ENCODE data around the gene TMED4.
"Not testable (repeated sequence)": the region's sequence is repeated elsewhere in the genome, so short reads cannot be mapped to it uniquely, and the experiment has no call there.

Gene TMED4

DNA sequence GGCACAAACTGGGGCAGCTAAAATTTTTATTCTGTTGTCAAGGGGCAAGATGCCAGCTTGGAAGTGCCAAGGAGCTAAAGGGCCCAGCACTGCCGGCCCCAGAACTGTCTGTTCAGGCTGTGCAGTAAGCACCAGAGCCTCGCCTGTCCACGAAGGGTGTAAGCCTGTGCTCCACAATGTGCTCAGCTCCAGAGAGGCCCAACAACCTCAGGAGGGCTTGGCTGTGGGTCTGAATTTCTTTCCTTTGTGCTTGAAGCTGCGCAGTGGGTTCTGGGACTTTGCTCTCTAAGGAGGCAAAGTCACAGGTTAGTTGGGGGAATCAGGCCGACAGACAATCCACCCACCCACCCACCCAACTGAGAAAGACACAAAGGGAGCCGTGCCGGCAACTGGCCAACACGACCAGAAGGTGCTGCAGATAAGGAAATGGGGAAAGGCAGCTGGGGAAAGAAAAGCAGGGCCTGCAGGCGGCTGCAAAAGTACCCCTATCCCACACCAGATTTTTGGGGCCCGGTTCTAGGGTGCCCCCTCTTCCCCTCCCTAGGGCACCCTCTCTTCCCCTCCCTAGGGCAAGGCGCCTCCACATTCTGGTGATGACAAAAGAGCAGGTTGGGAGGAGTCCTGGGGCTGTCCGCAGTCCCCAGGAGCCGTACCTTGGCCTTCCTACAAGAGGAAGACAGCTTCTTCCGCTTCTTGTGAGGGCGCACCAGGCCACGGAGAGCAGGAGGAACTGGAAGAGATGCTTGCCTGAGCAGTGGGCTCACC is 16.1 kb downstream of the TMED4 start:
- no peak overlapping the region for H3K4me3 Mint-ChIP-seq
- H3K4me1 Mint-ChIP-seq (ENCODE audit: low read depth) = peaks cover 12% of the 10 kb centered on the region
- H3K36me3 Mint-ChIP-seq = no peaks in the 10 kb centered on the region
- H3K9me3 Mint-ChIP-seq (ENCODE audit: low read depth) = no peaks in the 10 kb centered on the region
- H3K27ac Mint-ChIP-seq = peak overlapping the region; percentile 28
- no peaks in the 10 kb centered on the region for H3K27me3 Mint-ChIP-seq

DNA sequence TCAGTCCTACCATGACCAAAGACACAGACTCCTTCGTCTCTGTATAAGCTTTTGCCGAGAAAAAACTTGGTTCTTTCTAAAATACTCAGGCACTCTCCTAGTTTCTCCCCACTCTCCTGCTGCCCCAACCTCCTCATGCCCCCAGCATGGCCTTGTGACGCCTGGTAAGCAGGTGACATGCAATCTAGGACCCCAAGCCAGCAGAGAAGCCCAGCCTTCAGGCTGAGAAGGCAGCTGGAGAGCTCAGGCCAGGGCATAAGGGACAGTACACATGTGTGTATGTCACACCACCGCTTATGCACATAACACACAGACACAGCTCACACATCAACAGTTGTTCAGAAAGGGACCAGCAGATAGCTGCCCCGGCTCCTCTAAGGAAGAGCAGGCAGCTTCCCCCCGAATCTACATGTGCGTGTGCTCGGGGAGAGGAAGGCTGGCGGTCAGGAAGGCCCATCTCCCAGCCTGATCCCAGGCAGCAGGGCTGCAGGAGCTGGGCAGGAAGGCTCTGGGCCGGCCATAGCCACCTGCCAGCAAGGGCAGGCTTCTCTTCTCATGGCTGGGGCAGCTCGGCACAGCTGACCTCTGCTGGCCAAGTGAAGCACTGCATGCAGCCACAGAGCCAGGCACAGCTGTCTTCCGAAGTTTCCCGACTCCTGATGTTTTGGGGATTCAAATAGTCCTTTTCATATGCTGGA is 16.8 kb downstream of the TMED4 start:
- peaks cover 10% of the 10 kb centered on the region for H3K4me1 Mint-ChIP-seq (ENCODE audit: low read depth)
- no peak overlapping the region for H3K4me3 Mint-ChIP-seq
- H3K27ac Mint-ChIP-seq = peak overlapping the region; percentile 28
- H3K9me3 Mint-ChIP-seq (ENCODE audit: low read depth) = no peaks in the 10 kb centered on the region
- H3K36me3 Mint-ChIP-seq = no peaks in the 10 kb centered on the region
- H3K27me3 Mint-ChIP-seq = no peaks in the 10 kb centered on the region

DNA sequence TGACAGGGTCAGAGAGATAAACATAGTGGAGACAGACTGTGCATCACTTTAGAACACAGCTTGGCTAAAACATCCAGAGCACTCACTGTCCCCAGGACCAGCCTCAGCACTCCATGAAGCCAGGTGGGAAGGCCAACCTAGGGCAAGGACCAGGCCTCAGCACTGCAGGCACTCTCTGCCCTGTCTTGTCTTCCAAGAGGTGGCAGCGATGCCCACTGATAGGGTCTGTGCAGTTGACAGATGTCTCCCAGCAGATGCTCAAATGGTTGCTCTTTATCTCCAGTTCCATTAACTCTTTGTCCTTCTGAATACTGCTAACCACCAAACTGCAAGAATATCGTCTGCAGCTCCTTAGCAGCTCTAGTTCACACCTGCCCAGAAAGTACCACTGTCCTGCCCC is 17.4 kb downstream of the TMED4 start:
- peaks cover 10% of the 10 kb centered on the region for H3K4me1 Mint-ChIP-seq (ENCODE audit: low read depth)
- no peaks in the 10 kb centered on the region for H3K27me3 Mint-ChIP-seq
- H3K4me3 Mint-ChIP-seq = no peak overlapping the region
- no peaks in the 10 kb centered on the region for H3K36me3 Mint-ChIP-seq
- H3K27ac Mint-ChIP-seq = no peak overlapping the region
- no peaks in the 10 kb centered on the region for H3K9me3 Mint-ChIP-seq (ENCODE audit: low read depth)

DNA sequence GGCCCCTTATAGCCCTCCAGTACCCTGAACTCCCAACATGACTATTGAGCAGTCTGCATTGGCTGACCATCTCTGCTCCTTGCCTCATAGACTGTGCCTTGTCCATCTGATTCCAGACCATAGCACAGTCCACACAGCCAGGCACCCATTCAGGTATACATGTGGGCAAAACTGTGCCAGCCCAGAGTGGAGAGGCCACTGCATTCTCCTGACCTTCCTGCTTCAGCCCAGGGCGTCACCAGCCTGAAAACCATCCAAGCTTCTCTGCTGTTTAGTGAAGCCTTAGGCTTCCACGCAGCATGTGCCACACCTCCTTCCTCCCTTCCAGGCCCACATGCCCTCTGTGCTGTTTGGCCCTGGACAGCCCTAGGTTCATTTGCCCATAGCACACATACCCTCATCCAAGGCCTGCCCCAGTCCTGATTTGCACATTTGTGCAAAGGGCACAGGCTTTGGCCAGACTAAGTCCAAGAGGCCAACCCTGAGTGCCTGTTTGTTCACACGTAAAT is 18.8 kb downstream of the TMED4 start:
- Mint-ChIP-seq H3K4me1 (ENCODE audit: low read depth) (peaks cover 8% of the 10 kb centered on the region), H3K4me3 (no peak overlapping the region), H3K27me3 (no peaks in the 10 kb centered on the region), H3K27ac (peak overlapping the region; percentile 52), H3K9me3 (ENCODE audit: low read depth) (no peaks in the 10 kb centered on the region), H3K36me3 (no peaks in the 10 kb centered on the region)

DNA sequence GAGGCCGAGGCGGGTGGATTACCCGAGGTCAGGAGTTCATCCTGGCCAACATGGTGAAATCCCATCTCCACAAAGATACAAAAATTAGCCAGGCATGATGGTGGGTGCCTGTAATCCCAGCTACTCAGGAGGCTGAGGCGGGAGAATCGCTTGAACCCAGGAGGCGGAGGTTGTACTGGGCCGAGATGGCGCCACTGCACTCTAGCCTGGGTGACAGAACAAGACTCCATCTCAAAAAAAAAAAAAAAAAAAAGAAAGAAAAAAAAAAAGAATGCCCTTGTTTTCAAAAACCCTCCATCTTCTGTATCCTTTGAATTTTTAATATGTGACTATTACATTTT is 19.4 kb downstream of the TMED4 start:
- not testable (repeated sequence) for H3K4me1 Mint-ChIP-seq (ENCODE audit: low read depth)

DNA sequence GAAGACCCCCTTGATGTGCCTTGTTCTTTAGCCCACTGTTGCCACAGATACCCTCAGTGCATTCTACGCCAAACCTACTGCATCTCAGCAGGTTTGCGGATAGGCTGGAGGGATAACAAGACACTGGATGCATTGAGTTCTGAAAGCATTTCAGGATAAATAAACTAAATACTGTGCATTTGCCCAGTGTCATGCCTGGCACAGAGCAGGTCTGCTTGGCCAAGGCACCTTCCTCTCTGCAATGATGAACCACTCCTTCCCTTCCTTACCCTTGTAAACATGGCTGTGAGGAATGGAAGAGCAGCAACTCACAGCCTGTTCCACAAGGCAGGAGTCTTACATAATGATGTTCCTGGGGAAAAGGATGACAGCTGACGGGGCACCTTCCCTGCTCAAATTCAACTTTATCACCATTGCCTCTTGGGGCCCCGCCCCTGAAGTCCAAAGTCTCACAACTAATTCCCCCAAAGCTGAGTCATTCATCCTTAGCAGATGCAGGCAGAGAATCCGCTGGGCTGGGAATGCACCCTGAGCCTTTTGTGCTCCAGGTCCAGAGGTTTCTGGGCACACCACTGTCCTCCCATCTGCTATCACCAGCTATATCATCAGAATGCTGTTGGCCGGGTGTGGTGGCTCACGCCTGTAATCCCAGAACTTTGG is 19.9 kb downstream of the TMED4 start:
- H3K27me3 Mint-ChIP-seq = no peaks in the 10 kb centered on the region
- H3K4me3 Mint-ChIP-seq = no peak overlapping the region
- no peaks in the 10 kb centered on the region for H3K9me3 Mint-ChIP-seq (ENCODE audit: low read depth)
- no peaks in the 10 kb centered on the region for H3K36me3 Mint-ChIP-seq
- H3K27ac Mint-ChIP-seq = no peak overlapping the region
- peaks cover 5% of the 10 kb centered on the region for H3K4me1 Mint-ChIP-seq (ENCODE audit: low read depth)

More for the DNA sequence above, 19.4 kb downstream of the TMED4 start:
- not testable (repeated sequence) for H3K9me3 Mint-ChIP-seq (ENCODE audit: low read depth); H3K36me3 Mint-ChIP-seq; H3K27me3 Mint-ChIP-seq; H3K27ac Mint-ChIP-seq; H3K4me3 Mint-ChIP-seq

DNA sequence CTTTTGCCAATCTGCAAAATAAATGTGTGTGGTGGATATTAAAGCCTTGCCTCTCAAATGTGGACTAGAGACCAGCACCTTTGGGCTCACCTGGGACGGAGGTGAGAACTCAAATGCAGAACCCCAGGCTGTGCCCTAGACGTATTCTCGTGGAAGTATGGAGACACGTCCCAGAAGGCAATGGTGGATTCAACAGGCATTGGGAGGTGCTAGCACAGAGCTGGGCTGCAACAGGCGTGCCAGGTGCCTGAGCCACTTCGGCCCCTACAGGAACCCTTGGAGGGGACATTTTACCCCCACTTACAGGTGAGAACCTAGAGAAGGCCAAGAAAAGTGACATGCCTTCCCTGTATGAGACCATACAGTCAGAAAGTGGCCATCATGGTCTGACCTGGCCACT is 20.6 kb downstream of the TMED4 start:
- Mint-ChIP-seq H3K4me3 (no peak overlapping the region), H3K27me3 (no peaks in the 10 kb centered on the region), H3K36me3 (no peaks in the 10 kb centered on the region), H3K27ac (peak overlapping the region; percentile 8), H3K4me1 (ENCODE audit: low read depth) (peaks cover 4% of the 10 kb centered on the region), H3K9me3 (ENCODE audit: low read depth) (no peaks in the 10 kb centered on the region)

DNA sequence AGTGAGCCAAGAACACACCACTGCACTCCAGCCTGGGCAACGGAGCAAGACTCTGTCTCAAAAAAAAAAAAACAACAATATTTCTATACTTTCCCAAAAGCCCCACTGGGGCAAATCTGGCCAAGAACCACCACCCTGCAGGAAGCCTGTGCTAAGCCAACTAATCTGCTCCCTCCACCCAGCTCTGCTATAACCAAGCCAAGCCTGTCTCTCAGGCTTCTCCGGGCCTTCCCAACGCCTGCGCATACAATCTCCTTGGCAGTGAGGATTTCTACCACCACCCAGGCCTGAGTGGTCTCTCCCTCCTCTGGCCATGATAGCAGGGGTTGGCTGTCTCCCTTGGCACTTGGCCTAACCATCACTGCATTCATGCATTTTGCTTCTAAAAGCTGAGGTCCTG is 22.5 kb downstream of the TMED4 start:
- H3K4me1 Mint-ChIP-seq (ENCODE audit: low read depth) = no peaks in the 10 kb centered on the region
- H3K27ac Mint-ChIP-seq = no peak overlapping the region
- H3K27me3 Mint-ChIP-seq = no peaks in the 10 kb centered on the region
- H3K4me3 Mint-ChIP-seq = no peak overlapping the region
- H3K9me3 Mint-ChIP-seq (ENCODE audit: low read depth) = no peaks in the 10 kb centered on the region
- no peaks in the 10 kb centered on the region for H3K36me3 Mint-ChIP-seq

DNA sequence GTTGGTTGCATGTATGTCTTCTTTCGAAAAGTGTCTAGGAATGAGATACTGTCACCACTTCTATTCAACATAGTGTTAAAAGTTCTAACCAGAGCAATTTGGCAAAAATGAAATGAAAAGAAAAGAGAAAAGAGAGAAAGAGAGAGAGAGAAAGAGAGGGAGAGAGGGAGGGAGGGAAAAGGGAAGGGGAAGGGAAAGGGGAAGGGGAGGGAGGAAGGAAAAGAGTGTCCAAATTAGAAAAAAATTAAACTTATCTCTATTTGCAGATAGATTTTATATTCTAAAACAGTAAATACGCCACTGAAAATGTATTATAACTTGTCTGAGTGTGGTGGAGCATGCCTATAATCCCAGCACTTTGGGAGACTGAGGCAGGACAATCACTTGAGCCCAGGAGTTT is 24.5 kb downstream of the TMED4 start:
- no peak overlapping the region for H3K4me3 Mint-ChIP-seq
- H3K36me3 Mint-ChIP-seq = no peaks in the 10 kb centered on the region
- H3K4me1 Mint-ChIP-seq (ENCODE audit: low read depth) = no peaks in the 10 kb centered on the region
- H3K27me3 Mint-ChIP-seq = no peaks in the 10 kb centered on the region
- H3K27ac Mint-ChIP-seq = no peak overlapping the region
- H3K9me3 Mint-ChIP-seq (ENCODE audit: low read depth) = no peaks in the 10 kb centered on the region

DNA sequence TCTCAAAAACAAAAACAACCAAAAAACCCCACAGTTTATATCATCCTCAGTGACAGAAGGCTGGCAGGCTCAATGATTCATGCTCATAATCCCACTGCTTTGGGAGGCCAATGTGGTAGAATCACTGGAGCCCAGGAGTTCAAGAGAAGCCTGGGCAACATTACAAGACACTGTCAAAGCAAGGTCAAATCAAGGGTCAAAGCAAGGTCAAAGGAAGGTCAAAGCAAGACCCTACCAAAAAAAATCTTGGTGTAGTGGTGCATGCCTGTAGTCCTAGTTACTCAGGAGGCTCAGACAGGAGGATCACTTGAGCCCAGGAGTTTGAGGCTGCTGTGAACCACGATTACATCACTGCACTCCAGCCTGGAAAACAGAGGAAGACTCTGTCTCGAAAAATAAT is 26.7 kb downstream of the TMED4 start:
- H3K9me3 Mint-ChIP-seq (ENCODE audit: low read depth) = no peaks in the 10 kb centered on the region
- H3K27me3 Mint-ChIP-seq = no peaks in the 10 kb centered on the region
- no peak overlapping the region for H3K27ac Mint-ChIP-seq
- H3K36me3 Mint-ChIP-seq = no peaks in the 10 kb centered on the region
- H3K4me1 Mint-ChIP-seq (ENCODE audit: low read depth) = no peaks in the 10 kb centered on the region
- no peak overlapping the region for H3K4me3 Mint-ChIP-seq

DNA sequence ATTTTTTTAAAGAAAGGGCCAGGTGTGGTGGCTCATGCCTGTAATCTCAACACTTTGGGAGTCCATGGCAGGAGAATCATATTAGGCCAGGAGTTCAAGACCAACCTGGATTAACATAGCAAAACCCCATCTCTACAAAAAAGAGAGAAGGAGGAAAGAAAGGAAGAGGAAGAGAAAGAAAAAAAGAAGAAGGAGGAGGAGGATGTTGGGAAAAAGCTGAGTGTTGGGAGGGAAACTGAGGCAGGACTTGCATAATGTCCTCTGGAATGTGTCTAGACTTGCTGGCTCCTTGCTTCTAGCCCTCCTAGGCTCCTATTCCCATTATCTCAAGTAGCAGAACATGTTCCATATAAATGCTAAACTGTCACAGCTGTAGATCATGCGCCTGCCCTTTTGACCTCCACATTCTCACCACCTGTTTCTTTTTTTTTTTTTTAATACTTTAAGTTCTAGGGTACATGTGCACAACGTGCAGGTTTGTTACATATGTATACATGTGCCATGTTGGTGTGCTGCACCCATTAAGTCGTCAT is 29.5 kb downstream of the TMED4 start:
- H3K9me3 Mint-ChIP-seq (ENCODE audit: low read depth); H3K27ac Mint-ChIP-seq: not testable (repeated sequence)

DNA sequence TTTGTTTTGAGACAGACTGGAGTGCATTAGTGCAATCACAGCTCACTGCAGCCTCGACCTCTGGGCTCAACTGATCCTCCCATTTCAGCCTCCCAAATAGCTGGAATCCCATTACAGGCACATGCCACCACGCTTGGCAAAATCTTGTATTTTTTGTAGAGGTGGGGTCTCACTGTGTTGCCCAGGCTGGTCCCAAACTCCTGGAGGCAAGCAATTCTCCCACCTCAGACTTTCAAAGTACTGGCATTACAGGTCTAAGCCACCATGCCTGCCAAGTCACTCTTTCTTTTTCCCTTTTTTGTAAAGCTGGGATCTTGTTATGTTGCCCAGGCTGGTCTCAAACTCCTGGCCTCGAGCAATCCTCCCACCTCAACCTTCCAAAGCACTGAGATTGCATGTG is 32.6 kb downstream of the TMED4 start:
- Mint-ChIP-seq H3K4me3 (no peak overlapping the region), H3K9me3 (ENCODE audit: low read depth) (no peaks in the 10 kb centered on the region), H3K27me3 (no peaks in the 10 kb centered on the region), H3K36me3 (no peaks in the 10 kb centered on the region), H3K27ac (no peak overlapping the region), H3K4me1 (ENCODE audit: low read depth) (no peaks in the 10 kb centered on the region)

More for the DNA sequence above, 29.5 kb downstream of the TMED4 start:
- H3K36me3 Mint-ChIP-seq; H3K4me3 Mint-ChIP-seq; H3K27me3 Mint-ChIP-seq; H3K4me1 Mint-ChIP-seq (ENCODE audit: low read depth): not testable (repeated sequence)

DNA sequence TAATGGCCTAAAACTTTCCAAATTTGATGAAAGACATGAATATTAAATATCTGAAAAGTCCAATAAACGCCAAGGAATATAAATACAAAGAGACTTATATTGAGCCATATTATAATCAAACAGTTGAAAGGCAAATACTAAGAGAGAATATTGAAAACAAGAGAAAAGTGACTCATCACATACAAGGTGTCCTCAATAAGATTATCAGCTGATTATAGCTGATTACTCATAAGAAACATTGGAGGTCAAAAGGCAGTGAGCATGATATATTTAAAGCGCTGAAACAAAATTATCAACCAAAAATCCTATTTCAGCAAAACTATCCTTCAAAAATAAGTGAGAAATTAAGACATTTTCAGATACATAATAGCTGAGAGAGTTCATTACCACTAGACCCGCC is 33.1 kb downstream of the TMED4 start:
- H3K27me3 Mint-ChIP-seq = peaks cover under 1% of the 10 kb centered on the region
- H3K27ac Mint-ChIP-seq = no peak overlapping the region
- no peaks in the 10 kb centered on the region for H3K36me3 Mint-ChIP-seq

DNA sequence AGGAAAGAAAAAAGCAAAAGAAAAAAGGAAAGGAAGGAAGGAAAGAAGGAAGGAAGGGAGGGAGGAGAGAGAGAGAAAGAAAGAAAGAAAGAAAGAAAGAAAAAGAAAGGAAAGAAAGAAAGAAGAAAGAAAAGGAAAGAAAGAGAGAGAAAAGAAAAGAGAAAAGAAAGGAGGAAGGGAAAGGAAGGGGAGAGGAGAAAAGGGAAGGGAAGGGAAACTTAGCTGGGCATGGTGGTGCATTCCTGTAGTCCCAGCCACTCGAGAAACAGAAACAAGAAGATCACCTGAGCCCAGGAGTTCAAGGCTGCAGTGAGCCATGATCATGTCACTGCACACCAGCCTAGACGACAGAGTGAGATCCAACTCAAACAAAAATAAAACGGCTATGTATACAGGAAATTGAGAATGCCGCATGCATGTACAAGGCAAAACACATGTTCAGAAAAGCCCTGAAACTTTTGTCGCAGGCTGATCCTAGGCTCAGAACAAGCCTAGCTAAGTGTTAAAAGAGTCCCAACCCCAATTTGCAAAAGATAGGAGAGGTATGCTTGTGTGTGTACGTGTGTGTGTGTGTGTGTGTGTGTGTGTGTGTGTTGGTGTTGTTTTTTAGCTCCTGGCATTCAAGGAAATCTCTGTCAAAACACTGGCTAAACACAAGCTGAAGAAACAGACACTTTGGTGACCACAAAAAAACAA is 34.3 kb downstream of the TMED4 start:
- peaks cover 3% of the 10 kb centered on the region for H3K27me3 Mint-ChIP-seq
- H3K27ac Mint-ChIP-seq = no peak overlapping the region
- no peaks in the 10 kb centered on the region for H3K4me1 Mint-ChIP-seq (ENCODE audit: low read depth)
- no peak overlapping the region for H3K4me3 Mint-ChIP-seq
- H3K36me3 Mint-ChIP-seq = no peaks in the 10 kb centered on the region
- H3K9me3 Mint-ChIP-seq (ENCODE audit: low read depth) = no peaks in the 10 kb centered on the region

More for the DNA sequence above, 33.1 kb downstream of the TMED4 start:
- Mint-ChIP-seq H3K4me3 (no peak overlapping the region), H3K9me3 (ENCODE audit: low read depth) (no peaks in the 10 kb centered on the region), H3K4me1 (ENCODE audit: low read depth) (no peaks in the 10 kb centered on the region)
